PC-3 (cell line): ENCODE measurements around the gene PLOD1.

ENCODE experiments used
- CTCF ChIP-seq: fragments of 300-600 bp; sonication (generic); conservative IDR thresholded peaks from 2 replicates; pipeline ENCODE4 v1.5.1; 2017; ENCODE audit warnings: antibody characterized with exemption, low read depth, mild to moderate bottlenecking, low read length
- EZH2 ChIP-seq: fragments of 300-600 bp; sonication (generic); IDR thresholded peaks from one replicate; pipeline ENCODE4 v1.6.1; 2017; ENCODE audit warnings: antibody characterized with exemption, mild to moderate bottlenecking, low read length; ENCODE audit not compliant: unreplicated experiment

- TF ChIP-seq EZH2: no peak
- TF ChIP-seq CTCF: no peak
Measured at GRCh38 chr1:11948822-11949458, 14.4 kb downstream of the PLOD1 start.
